HL-60 (cell line): ENCODE results near the gene TRPC4AP.

Experiments used
- CTCF ChIP-seq: IDR thresholded peaks from one replicate; pipeline ENCODE4 v1.5.1; 2011; ENCODE audit warnings: low read length, control low read depth, inconsistent platforms; ENCODE audit not compliant: insufficient read depth
- POLR2AphosphoS5 ChIP-seq: IDR thresholded peaks from 2 replicates; pipeline ENCODE4 v1.6.1; 2012; ENCODE audit warnings: low read depth
- REST ChIP-seq: IDR thresholded peaks from 2 replicates; pipeline ENCODE4 v1.6.1; 2012; ENCODE audit warnings: low read depth; ENCODE audit not compliant: insufficient replicate concordance
- SPI1 ChIP-seq: IDR thresholded peaks from 2 replicates; pipeline ENCODE4 v1.6.1; 2012; ENCODE audit warnings: low read depth, mild to moderate bottlenecking, borderline replicate concordance

GRCh38 chr20:35039846-35040489 is 52.6 kb downstream of the TRPC4AP start:
- TF ChIP-seq POLR2AphosphoS5 (no peak), SPI1 (no peak), CTCF (no peak), REST (no peak)
